Measurements from ENCODE around the gene ANKS1B.

GRCh38 chr12:99436584-99436983 lies 548.2 kb downstream of the ANKS1B start:
- TF ChIP-seq GATA2 (IDR thresholded peaks at IDR 0.05; ENCODE audit: low read depth, low read length) (no peak), GATA3 (IDR thresholded peaks at IDR 0.05; ENCODE audit: low read depth, low read length) (no peak)

All from SH-SY5Y (cell line).